Hepatocyte (in vitro differentiated cells): Measurements from ENCODE around the gene GATD1.

ENCODE experiments used
- EZH2 ChIP-seq: fragments of 200-600 bp; sonication (generic); IDR thresholded peaks from 2 replicates; pipeline ENCODE4 v1.6.1; 2016; ENCODE audit warnings: antibody characterized with exemption, mild to moderate bottlenecking, borderline replicate concordance
- TF ChIP-seq, protein P1 (sequence below): fragments of 200-600 bp; sonication (generic); IDR thresholded peaks from 2 replicates; pipeline ENCODE4 v1.5.1; 2016; ENCODE audit warnings: antibody characterized with exemption, mild to moderate bottlenecking; ENCODE audit not compliant: poor library complexity

- TF ChIP-seq, protein P1, sequence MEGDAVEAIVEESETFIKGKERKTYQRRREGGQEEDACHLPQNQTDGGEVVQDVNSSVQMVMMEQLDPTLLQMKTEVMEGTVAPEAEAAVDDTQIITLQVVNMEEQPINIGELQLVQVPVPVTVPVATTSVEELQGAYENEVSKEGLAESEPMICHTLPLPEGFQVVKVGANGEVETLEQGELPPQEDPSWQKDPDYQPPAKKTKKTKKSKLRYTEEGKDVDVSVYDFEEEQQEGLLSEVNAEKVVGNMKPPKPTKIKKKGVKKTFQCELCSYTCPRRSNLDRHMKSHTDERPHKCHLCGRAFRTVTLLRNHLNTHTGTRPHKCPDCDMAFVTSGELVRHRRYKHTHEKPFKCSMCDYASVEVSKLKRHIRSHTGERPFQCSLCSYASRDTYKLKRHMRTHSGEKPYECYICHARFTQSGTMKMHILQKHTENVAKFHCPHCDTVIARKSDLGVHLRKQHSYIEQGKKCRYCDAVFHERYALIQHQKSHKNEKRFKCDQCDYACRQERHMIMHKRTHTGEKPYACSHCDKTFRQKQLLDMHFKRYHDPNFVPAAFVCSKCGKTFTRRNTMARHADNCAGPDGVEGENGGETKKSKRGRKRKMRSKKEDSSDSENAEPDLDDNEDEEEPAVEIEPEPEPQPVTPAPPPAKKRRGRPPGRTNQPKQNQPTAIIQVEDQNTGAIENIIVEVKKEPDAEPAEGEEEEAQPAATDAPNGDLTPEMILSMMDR = no peak
- TF ChIP-seq EZH2 = no peak
Observed at GRCh38 chr11:789943-790342, 12.7 kb upstream of the GATD1 start, which contains the start of gene CEND1.
